Upper lobe of left lung (tissue), 4 donors: Measurements from ENCODE around the gene CACNA2D1.

ENCODE experiments used
- POLR2A ChIP-seq, 4 donors: fragments of 450-650 bp; IDR thresholded peaks; one replicate each; pipeline ENCODE4 v1.5.1; 2016 to 2017; ENCODE audit warnings: antibody characterized with exemption in 4 of 4, mild to moderate bottlenecking in 2 of 4
- TF ChIP-seq, protein P1 (sequence below), 6 experiments: fragments of 450-650 bp in 4 of 6; fragments of 200-600 bp in 2 of 6; sonication (generic) in 2 of 6; IDR thresholded peaks; one replicate each; pipeline ENCODE4 v1.5.1; 2016 to 2019; ENCODE audit warnings: antibody characterized with exemption in 6 of 6

GRCh38 chr7:82021713-82022112 is 421.9 kb downstream of the CACNA2D1 start:
- TF ChIP-seq POLR2A (IDR thresholded peaks at IDR 0.05): no peak
- TF ChIP-seq, protein P1, sequence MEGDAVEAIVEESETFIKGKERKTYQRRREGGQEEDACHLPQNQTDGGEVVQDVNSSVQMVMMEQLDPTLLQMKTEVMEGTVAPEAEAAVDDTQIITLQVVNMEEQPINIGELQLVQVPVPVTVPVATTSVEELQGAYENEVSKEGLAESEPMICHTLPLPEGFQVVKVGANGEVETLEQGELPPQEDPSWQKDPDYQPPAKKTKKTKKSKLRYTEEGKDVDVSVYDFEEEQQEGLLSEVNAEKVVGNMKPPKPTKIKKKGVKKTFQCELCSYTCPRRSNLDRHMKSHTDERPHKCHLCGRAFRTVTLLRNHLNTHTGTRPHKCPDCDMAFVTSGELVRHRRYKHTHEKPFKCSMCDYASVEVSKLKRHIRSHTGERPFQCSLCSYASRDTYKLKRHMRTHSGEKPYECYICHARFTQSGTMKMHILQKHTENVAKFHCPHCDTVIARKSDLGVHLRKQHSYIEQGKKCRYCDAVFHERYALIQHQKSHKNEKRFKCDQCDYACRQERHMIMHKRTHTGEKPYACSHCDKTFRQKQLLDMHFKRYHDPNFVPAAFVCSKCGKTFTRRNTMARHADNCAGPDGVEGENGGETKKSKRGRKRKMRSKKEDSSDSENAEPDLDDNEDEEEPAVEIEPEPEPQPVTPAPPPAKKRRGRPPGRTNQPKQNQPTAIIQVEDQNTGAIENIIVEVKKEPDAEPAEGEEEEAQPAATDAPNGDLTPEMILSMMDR (IDR thresholded peaks at IDR 0.05): no peak
